Dermis microvascular lymphatic vessel endothelial cell (primary cell): ENCODE data around the gene ARHGEF37. TPM values are rescaled to one million over a fixed set of nuclear protein-coding genes. Genes with fewer than 3 reads are reported as not detected.

Experiments
- DNase-seq, 2 donors: peaks; one replicate each; pipeline versions ENCODE4 v3.0.0 to v3.0.0-alpha.2; 2010; ENCODE audit warnings: low read depth in 2 of 2
- total RNA-seq: library from RNA; depleted of rRNA; stranded (reverse); fragments of >200 nt; gene quantifications from 2 replicates; pipeline ENCODE4 v1.2.1, GENCODE V29; 2014

ARHGEF37 gene
- total RNA-seq, 1 donor from 2014 or later = 8.3 TPM

DNA sequence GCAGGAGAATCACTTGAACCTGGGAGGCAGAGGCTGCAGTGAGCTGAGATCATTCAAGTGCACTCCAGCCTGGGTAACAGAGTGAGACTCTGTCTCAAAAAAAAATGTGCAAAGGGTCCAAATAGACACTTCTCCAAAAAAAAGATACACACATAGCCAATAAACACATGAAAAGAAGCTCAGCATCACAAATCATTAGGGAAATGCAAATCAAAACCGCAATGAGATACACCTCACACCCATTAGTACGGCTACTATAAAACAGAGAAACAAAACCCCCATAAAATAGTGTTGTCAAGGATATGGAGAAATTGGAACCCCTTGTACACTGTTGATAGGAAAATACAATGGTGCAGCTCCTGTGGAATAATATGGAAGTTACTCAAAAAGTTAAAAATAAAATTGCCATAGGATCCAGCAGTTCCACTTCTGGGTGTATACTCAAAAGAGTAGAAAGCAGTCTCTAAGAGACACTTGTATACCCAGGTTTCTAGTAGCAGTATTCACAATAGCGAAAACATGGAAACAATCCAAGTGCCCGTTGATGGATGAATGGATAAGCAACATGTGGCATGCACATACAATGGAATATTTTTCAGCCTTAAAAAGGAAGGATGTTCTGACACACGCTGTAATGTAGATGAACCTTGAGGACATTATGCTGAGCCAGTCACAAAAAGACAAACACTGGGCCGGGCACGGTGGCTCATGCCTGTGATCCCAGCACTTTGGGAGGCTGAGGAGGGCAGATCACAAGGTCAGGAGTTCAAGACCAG, 91.6 kb downstream of the ARHGEF37 start:
- peak; percentile 95 to 99 for DNase-seq

- no peak for DNase-seq
Observed at GRCh38 chr5:149674686-149675085, 93.4 kb downstream of the ARHGEF37 start.

DNA sequence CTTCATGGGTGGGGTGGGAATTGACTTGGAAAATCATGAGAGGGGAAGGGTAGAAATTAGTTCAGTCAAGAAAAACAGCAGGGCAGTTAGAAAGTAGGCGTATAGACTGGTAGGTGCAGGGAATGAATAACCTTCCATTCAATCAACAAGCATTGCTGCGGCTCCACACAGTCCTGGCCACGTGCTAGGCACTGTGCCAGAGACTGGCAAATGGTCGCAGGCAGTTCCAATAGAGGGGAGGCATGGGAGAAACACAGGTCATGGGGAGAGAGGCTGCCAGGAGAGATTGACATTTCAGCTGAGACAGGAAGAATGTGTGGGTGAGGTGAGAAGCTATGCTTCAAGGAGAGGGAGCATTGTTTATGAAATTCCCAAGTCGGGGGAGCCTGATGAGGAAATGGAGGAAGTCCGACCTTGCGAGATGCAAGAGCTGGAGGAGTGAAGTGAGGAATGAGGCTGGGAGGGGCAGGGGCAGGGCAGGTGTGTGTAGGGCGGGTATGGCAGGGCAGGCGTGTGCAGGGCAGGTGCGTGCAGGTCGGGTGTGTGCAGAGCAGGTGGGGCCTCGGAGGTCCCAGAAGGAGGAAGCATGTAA, 94.4 kb downstream of the ARHGEF37 start:
- peak; percentile 50 to 70 for DNase-seq

GRCh38 chr5:149677731-149678130, 96.4 kb downstream of the ARHGEF37 start:
- no peak for DNase-seq

GRCh38 chr5:149679876-149680809, 98.8 kb downstream of the ARHGEF37 start:
- DNase-seq = no peak

- DNase-seq = no peak
Observed at GRCh38 chr5:149680810-149681221, 99.5 kb downstream of the ARHGEF37 start.

- DNase-seq = no peak
Observed at GRCh38 chr5:149681252-149681651, 100.0 kb downstream of the ARHGEF37 start.

DNA sequence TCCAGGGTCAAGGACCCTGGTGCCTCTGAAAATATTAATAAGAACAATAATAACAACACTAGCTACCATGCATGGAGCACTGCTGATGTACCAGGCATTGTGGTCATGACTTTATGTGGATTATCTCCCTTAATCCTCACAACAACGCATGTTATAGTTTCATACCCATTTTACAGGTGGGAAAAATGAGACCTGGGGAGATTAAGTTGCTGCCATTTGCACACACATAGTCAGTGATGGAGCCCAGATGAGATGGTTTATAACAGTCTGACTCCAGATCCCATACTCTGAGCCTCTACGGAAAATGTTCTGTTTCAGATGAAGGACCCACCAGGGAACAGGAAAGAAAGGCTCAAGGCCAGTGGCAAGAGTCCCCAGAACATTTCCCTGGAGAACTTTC, 100.6 kb downstream of the ARHGEF37 start:
- DNase-seq = no peak

- no peak for DNase-seq
Observed at GRCh38 chr5:149682532-149683075, 101.3 kb downstream of the ARHGEF37 start.

- DNase-seq = no peak
Observed at GRCh38 chr5:149683964-149684363, 102.7 kb downstream of the ARHGEF37 start.

DNA sequence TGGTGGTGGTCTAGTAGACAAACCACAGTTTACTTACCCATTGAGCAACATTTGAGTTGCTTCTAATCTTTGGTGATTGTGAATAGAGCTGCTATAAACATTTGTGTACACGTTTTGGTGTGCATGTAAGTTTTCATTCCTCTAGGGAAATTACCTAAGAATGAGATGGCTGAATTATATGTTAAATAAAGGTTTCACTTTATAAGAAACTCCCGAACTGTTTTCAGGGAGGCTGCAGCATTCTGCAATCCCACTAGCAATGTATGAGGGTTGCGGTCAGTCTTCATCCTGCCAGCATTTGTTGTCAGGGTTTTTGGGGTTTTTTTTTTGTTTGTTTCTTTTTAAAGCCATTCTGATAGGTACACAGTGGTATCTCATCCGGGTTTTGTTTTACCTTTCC, 103.1 kb downstream of the ARHGEF37 start:
- no peak for DNase-seq

Other genes with a start within 250 kb of the ARHGEF37 start
- gene GRPEL2, start 236.0 kb upstream of the ARHGEF37 start, total RNA-seq = 44.0 and 103 TPM in 2 replicates
- 11.4 and 12.6 TPM in 2 replicates for gene PCYOX1L, start 223.5 kb upstream of the ARHGEF37 start, total RNA-seq
- not detected in 2 replicates for gene IL17B, start 202.2 kb upstream of the ARHGEF37 start, total RNA-seq
- 302 and 317 TPM in 2 replicates for gene CSNK1A1, start 30.1 kb upstream of the ARHGEF37 start, total RNA-seq
- gene PPARGC1B, start 148.8 kb downstream of the ARHGEF37 start, total RNA-seq = 1.8 and 2.8 TPM in 2 replicates